ENCODE data around the gene COPB1.

- TF ChIP-seq CTCF (IDR thresholded peaks at IDR 0.05; ENCODE audit: low read depth, low read length) (no peak), POLR2A (IDR thresholded peaks at IDR 0.05; ENCODE audit: extremely low read depth, insufficient read length) (no peak), MYC (IDR thresholded peaks at IDR 0.05; ENCODE audit: low read depth, low read length) (no peak)
These were observed 29.7 kb upstream of the COPB1 start for GRCh38 chr11:14529321-14529720.
